ENCODE data around the gene ZFTA.
"Not testable (repeated sequence)": the region's sequence is repeated elsewhere in the genome, so short reads cannot be mapped to it uniquely, and the experiment has no call there.

Gene ZFTA

DNA sequence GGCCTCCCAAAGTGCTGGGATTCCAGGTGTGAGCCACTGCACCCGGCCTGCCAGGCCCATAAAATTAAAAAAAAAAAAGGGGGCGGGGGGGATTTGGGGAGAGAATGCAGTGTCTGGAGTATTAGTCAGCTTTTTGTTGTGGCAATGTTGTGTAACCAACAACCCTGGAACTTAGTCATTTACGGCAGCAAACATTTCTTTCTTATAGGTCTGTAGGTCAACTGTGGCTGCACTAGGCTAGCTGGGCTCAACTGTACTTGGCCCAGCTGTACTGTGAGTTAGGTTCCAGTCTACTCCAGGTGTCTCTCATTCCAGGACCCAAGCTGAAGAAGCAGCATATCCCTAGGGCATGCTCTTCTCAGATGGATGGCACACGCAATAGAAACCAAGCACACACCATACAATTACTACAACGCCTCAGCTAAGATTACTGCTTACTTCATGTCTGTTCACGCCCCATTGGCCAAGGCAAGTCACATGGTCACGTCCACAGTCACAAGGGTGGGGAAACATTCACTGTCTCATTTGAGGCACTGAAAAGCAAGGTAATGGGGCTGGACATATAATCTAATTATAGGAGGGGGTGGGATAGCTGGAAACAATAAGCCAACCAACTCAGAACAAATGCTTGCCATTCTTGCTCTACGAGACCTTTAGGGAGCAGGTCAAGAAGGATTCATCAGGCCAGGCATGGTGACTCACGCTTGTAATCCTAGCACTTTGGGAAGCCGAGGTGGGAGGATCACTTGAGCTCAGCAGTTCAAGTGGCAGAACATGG, 34.3 kb upstream of the ZFTA start:
- H3K4me3 ChIP-seq (ENCODE audit: low read length) = no peak overlapping the region
- H3K4me1 ChIP-seq (ENCODE audit: control insufficient read depth, insufficient read depth, low read length) = no peaks in the 10 kb centered on the region
- H3K36me3 ChIP-seq (ENCODE audit: control insufficient read depth, insufficient read depth, low read length) = no peaks in the 10 kb centered on the region
- no peaks in the 10 kb centered on the region for H3K9me3 ChIP-seq (ENCODE audit: control insufficient read depth, low read length)
- H3K9ac ChIP-seq (ENCODE audit: low read length) = no peak overlapping the region
- no peaks in the 10 kb centered on the region for H3K27me3 ChIP-seq (ENCODE audit: control insufficient read depth, insufficient read depth, low read length)

- H3K4me1 ChIP-seq (ENCODE audit: control insufficient read depth, insufficient read depth, low read length) = no peaks in the 10 kb centered on the region
- no peak overlapping the region for H3K4me3 ChIP-seq (ENCODE audit: low read length)
- no peaks in the 10 kb centered on the region for H3K27me3 ChIP-seq (ENCODE audit: control insufficient read depth, insufficient read depth, low read length)
- no peaks in the 10 kb centered on the region for H3K9me3 ChIP-seq (ENCODE audit: control insufficient read depth, low read length)
- H3K9ac ChIP-seq (ENCODE audit: low read length) = no peak overlapping the region
- no peaks in the 10 kb centered on the region for H3K36me3 ChIP-seq (ENCODE audit: control insufficient read depth, insufficient read depth, low read length)
Observed at GRCh38 chr11:63800921-63801320, 32.3 kb upstream of the ZFTA start.

GRCh38 chr11:63795066-63795465, 26.5 kb upstream of the ZFTA start:
- H3K27me3 ChIP-seq (ENCODE audit: control insufficient read depth, insufficient read depth, low read length) = no peaks in the 10 kb centered on the region
- no peaks in the 10 kb centered on the region for H3K9me3 ChIP-seq (ENCODE audit: control insufficient read depth, low read length)
- no peaks in the 10 kb centered on the region for H3K36me3 ChIP-seq (ENCODE audit: control insufficient read depth, insufficient read depth, low read length)
- no peak overlapping the region for H3K4me3 ChIP-seq (ENCODE audit: low read length)
- no peak overlapping the region for H3K9ac ChIP-seq (ENCODE audit: low read length)
- no peaks in the 10 kb centered on the region for H3K4me1 ChIP-seq (ENCODE audit: control insufficient read depth, insufficient read depth, low read length)

DNA sequence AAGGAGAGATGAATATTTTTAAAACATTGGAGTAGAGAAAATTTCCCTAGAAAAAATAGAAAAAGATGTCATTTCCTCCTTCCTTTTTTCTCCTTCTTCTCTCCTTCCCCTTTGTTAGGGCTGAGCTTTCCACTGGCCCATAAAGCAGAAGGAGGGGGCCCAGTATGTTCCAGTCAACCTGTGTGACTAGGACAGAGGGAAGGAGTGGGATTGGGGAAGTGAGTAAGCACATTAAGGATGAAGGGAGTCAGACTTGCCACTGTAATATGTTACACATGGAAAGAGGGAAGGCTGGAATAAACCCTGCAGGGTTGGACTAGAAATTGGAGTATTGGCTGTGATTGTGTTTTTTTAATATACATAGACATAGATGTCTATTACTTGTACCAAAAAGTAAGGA, 24.6 kb upstream of the ZFTA start:
- Histone ChIP-seq H3K27me3 (ENCODE audit: control insufficient read depth, insufficient read depth, low read length) (no peaks in the 10 kb centered on the region), H3K9ac (ENCODE audit: low read length) (no peak overlapping the region), H3K36me3 (ENCODE audit: control insufficient read depth, insufficient read depth, low read length) (no peaks in the 10 kb centered on the region), H3K9me3 (ENCODE audit: control insufficient read depth, low read length) (no peaks in the 10 kb centered on the region), H3K4me3 (ENCODE audit: low read length) (no peak overlapping the region), H3K4me1 (ENCODE audit: control insufficient read depth, insufficient read depth, low read length) (no peaks in the 10 kb centered on the region)

- H3K4me3 ChIP-seq (ENCODE audit: low read length) = no peak overlapping the region
- no peaks in the 10 kb centered on the region for H3K27me3 ChIP-seq (ENCODE audit: control insufficient read depth, insufficient read depth, low read length)
- H3K4me1 ChIP-seq (ENCODE audit: control insufficient read depth, insufficient read depth, low read length) = no peaks in the 10 kb centered on the region
- H3K9me3 ChIP-seq (ENCODE audit: control insufficient read depth, low read length) = no peaks in the 10 kb centered on the region
- no peak overlapping the region for H3K9ac ChIP-seq (ENCODE audit: low read length)
- no peaks in the 10 kb centered on the region for H3K36me3 ChIP-seq (ENCODE audit: control insufficient read depth, insufficient read depth, low read length)
Observed at GRCh38 chr11:63791495-63792167, 23.1 kb upstream of the ZFTA start.

DNA sequence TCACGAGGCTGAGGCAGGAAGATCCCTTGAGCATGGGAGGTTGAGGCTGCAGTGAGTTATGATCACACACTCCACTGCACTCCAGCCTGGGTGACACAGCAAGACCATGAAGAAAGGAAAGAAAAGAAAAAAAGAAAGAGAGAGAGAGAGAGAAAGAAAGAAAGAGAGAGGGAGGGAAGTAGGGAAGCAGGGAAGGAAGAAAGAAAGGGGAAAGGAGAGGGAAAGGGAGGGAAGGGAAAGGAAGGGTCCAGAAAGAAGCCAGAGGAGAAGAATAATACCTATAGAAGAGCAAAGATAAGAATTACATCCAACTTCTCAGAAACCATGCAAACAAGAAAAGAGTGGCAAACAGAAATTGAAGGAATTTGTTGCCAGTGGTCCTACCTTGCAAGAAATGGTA, 17.2 kb upstream of the ZFTA start:
- H3K4me1 ChIP-seq (ENCODE audit: control insufficient read depth, insufficient read depth, low read length) = no peaks in the 10 kb centered on the region
- H3K9me3 ChIP-seq (ENCODE audit: control insufficient read depth, low read length) = no peaks in the 10 kb centered on the region
- no peak overlapping the region for H3K9ac ChIP-seq (ENCODE audit: low read length)
- H3K27me3 ChIP-seq (ENCODE audit: control insufficient read depth, insufficient read depth, low read length) = no peaks in the 10 kb centered on the region
- no peaks in the 10 kb centered on the region for H3K36me3 ChIP-seq (ENCODE audit: control insufficient read depth, insufficient read depth, low read length)
- no peak overlapping the region for H3K4me3 ChIP-seq (ENCODE audit: low read length)

GRCh38 chr11:63783925-63784592, 15.5 kb upstream of the ZFTA start:
- Histone ChIP-seq H3K9me3 (ENCODE audit: control insufficient read depth, low read length) (no peaks in the 10 kb centered on the region), H3K27me3 (ENCODE audit: control insufficient read depth, insufficient read depth, low read length) (no peaks in the 10 kb centered on the region), H3K4me3 (ENCODE audit: low read length) (no peak overlapping the region), H3K4me1 (ENCODE audit: control insufficient read depth, insufficient read depth, low read length) (no peaks in the 10 kb centered on the region), H3K36me3 (ENCODE audit: control insufficient read depth, insufficient read depth, low read length) (no peaks in the 10 kb centered on the region), H3K9ac (ENCODE audit: low read length) (no peak overlapping the region)

DNA sequence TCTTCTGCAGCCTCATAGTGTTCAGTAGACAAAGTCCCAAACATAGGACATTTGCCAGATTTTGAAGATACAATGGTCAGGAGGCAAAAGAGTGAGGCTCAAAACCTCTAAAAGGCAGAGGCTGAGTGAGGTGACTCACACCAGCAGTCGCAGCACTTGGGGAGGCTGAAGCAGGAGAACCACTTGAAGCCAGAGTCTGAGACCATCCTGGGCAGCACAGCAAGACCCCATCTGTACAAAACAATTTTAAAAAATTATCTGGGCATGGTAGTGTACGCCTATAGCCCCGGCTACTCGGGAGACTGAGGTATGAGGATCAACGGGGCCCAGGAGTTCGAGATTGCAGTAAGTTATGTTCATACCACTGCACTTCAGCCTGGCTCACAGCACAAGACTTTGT, 14.2 kb upstream of the ZFTA start:
- no peaks in the 10 kb centered on the region for H3K27me3 ChIP-seq (ENCODE audit: control insufficient read depth, insufficient read depth, low read length)

DNA sequence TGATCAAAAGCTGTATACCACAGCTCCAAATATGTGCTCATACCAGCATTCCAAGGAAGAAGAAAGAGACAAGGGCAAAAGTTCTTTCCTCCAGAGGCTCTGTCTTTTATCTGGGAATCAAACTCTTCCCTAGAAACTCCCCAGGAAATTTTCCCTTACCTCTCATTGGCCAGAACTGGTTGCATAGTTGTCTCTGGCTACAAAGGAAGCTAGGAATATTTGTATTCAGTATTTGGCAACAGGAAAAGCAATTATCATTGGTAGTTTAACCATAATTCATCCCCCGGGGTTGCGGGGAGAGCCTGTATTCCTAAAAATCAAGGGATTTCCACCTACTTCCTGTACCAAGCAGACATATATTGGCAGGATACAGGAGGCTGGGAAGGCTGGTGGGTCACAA, 10.5 kb upstream of the ZFTA start:
- Histone ChIP-seq H3K4me1 (ENCODE audit: control insufficient read depth, insufficient read depth, low read length) (no peaks in the 10 kb centered on the region), H3K9ac (ENCODE audit: low read length) (no peak overlapping the region), H3K36me3 (ENCODE audit: control insufficient read depth, insufficient read depth, low read length) (no peaks in the 10 kb centered on the region), H3K9me3 (ENCODE audit: control insufficient read depth, low read length) (no peaks in the 10 kb centered on the region), H3K4me3 (ENCODE audit: low read length) (no peak overlapping the region), H3K27me3 (ENCODE audit: control insufficient read depth, insufficient read depth, low read length) (no peaks in the 10 kb centered on the region)

More for the DNA sequence above, 14.2 kb upstream of the ZFTA start:
- Histone ChIP-seq H3K9me3 (ENCODE audit: control insufficient read depth, low read length) (no peaks in the 10 kb centered on the region), H3K4me1 (ENCODE audit: control insufficient read depth, insufficient read depth, low read length) (no peaks in the 10 kb centered on the region), H3K36me3 (ENCODE audit: control insufficient read depth, insufficient read depth, low read length) (no peaks in the 10 kb centered on the region), H3K4me3 (ENCODE audit: low read length) (no peak overlapping the region), H3K9ac (ENCODE audit: low read length) (no peak overlapping the region)

DNA sequence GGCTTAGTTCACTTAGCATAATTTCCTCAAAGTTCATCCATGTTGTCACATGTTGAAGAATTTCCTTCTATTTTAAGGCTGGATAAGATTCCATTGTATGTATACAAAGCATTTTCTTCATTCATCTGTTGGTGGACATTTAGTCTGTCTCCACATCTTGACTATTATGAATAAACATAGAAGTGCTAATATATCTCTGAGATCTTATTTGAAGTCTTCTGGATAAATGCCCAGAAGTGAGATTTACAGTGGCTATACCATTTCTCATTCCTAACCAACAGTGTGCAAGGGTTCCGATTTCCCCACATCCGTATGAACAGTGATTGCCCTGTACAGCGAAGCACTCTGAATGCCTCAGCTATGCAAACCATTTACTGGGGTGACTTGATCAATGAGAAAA, 6.6 kb upstream of the ZFTA start:
- no peaks in the 10 kb centered on the region for H3K9me3 ChIP-seq (ENCODE audit: control insufficient read depth, low read length)
- no peaks in the 10 kb centered on the region for H3K36me3 ChIP-seq (ENCODE audit: control insufficient read depth, insufficient read depth, low read length)
- peaks cover 8% of the 10 kb centered on the region for H3K27me3 ChIP-seq (ENCODE audit: control insufficient read depth, insufficient read depth, low read length)
- no peak overlapping the region for H3K4me3 ChIP-seq (ENCODE audit: low read length)
- H3K9ac ChIP-seq (ENCODE audit: low read length) = no peak overlapping the region
- H3K4me1 ChIP-seq (ENCODE audit: control insufficient read depth, insufficient read depth, low read length) = no peaks in the 10 kb centered on the region

DNA sequence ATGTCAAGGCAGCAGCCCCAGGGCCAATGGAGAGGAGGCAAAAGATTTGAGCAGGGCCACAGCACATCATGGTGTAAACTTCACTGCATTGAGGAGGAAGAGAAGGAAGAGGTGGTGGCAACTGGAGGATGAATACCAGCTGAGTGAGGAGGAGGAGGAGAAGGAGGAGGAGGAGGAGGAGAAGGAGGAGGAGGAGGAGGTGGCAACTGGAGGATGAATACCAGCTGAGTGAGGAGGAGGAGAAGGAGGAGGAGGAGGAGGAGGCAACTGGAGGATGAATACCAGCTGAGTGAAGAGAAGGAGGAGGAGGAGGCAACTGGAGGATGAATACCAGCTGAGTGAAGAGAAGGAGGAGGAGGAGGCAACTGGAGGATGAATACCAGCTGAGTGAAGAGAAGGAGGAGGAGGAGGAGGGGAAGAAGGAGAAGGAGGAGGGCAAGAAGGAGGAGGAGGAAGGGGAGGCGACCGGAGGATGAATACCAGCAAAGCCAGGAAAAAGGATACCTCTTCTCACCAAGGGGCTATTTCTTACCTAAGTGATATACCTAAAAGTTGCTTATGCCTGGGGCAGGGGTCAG, 3.3 kb upstream of the ZFTA start:
- not testable (repeated sequence) for H3K9ac ChIP-seq (ENCODE audit: low read length); H3K4me3 ChIP-seq (ENCODE audit: low read length); H3K36me3 ChIP-seq (ENCODE audit: control insufficient read depth, insufficient read depth, low read length); H3K9me3 ChIP-seq (ENCODE audit: control insufficient read depth, low read length)
- Histone ChIP-seq H3K27me3 (ENCODE audit: control insufficient read depth, insufficient read depth, low read length) (peaks cover 17% of the 10 kb centered on the region), H3K4me1 (ENCODE audit: control insufficient read depth, insufficient read depth, low read length) (peaks cover 16% of the 10 kb centered on the region)

DNA sequence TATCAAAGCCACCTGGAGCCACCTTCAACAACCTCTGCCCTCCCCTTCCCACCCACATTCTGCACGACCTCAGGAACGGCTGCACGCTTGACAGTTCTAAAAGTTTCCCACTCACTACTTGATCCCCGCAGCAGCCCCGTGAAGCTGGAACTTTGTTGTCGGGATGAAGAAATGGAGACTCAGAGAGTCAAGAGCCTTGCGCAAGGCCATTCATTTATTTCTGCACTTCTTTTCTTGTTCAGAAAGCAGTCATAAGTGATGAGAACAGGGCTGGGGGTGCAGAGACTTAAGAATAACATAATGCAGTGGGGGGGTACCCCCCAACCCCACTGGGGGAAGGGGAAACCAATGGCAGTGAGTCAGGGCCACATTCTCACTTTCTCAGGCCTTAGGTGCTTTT, 2.2 kb upstream of the ZFTA start:
- Histone ChIP-seq H3K9ac (ENCODE audit: low read length) (no peak overlapping the region), H3K4me3 (ENCODE audit: low read length) (no peak overlapping the region), H3K27me3 (ENCODE audit: control insufficient read depth, insufficient read depth, low read length) (peaks cover 17% of the 10 kb centered on the region), H3K9me3 (ENCODE audit: control insufficient read depth, low read length) (no peaks in the 10 kb centered on the region), H3K36me3 (ENCODE audit: control insufficient read depth, insufficient read depth, low read length) (no peaks in the 10 kb centered on the region), H3K4me1 (ENCODE audit: control insufficient read depth, insufficient read depth, low read length) (peaks cover 20% of the 10 kb centered on the region)

Data from mucosa of stomach (tissue), 1 donor.